ENCODE data around the gene STON2. TPM values are rescaled to one million over a fixed set of nuclear protein-coding genes. Genes with fewer than 3 reads are reported as not detected.

Gene STON2
- total RNA-seq, 1 donor from 2014 or later, result 60.4 TPM

- peaks cover 7% of the 10 kb centered on the region for H3K36me3 Mint-ChIP-seq
- H3K4me1 Mint-ChIP-seq, result peaks cover 14% of the 10 kb centered on the region
- H3K27me3 Mint-ChIP-seq (ENCODE audit: low read depth), result no peaks in the 10 kb centered on the region
- no peak overlapping the region for H3K27ac Mint-ChIP-seq
- TF ChIP-seq CTCF (IDR thresholded peaks at IDR 0.05; ENCODE audit: unreplicated experiment), result no peak
- no peak overlapping the region for H3K4me3 Mint-ChIP-seq
- no peaks in the 10 kb centered on the region for H3K9me3 Mint-ChIP-seq
- no peak for DNase-seq (ENCODE audit: low spot score in 2 of 2, unreplicated experiment in 2 of 2)
These were observed 11.8 kb downstream of the STON2 start for GRCh38 chr14:81388336-81388735.

GRCh38 chr14:81386290-81386745 is 13.8 kb downstream of the STON2 start:
- H3K27ac Mint-ChIP-seq, result no peak overlapping the region
- no peak for DNase-seq (ENCODE audit: low spot score in 2 of 2, unreplicated experiment in 2 of 2)
- TF ChIP-seq CTCF (IDR thresholded peaks at IDR 0.05; ENCODE audit: unreplicated experiment), result no peak
- H3K27me3 Mint-ChIP-seq (ENCODE audit: low read depth), result no peaks in the 10 kb centered on the region
- peaks cover 7% of the 10 kb centered on the region for H3K36me3 Mint-ChIP-seq
- no peaks in the 10 kb centered on the region for H3K9me3 Mint-ChIP-seq
- peaks cover 12% of the 10 kb centered on the region for H3K4me1 Mint-ChIP-seq
- H3K4me3 Mint-ChIP-seq, result no peak overlapping the region

- H3K4me3 Mint-ChIP-seq, result no peak overlapping the region
- H3K4me1 Mint-ChIP-seq, result peaks cover 12% of the 10 kb centered on the region
- no peak for DNase-seq (ENCODE audit: low spot score in 2 of 2, unreplicated experiment in 2 of 2)
- peaks cover 7% of the 10 kb centered on the region for H3K36me3 Mint-ChIP-seq
- no peak overlapping the region for H3K27ac Mint-ChIP-seq
- no peak for TF ChIP-seq CTCF (IDR thresholded peaks at IDR 0.05; ENCODE audit: unreplicated experiment)
- no peaks in the 10 kb centered on the region for H3K27me3 Mint-ChIP-seq (ENCODE audit: low read depth)
- no peaks in the 10 kb centered on the region for H3K9me3 Mint-ChIP-seq
These were observed 14.2 kb downstream of the STON2 start for GRCh38 chr14:81385886-81386285.

GRCh38 chr14:81385419-81385818 is 14.7 kb downstream of the STON2 start:
- Mint-ChIP-seq H3K4me1 (peaks cover 12% of the 10 kb centered on the region), H3K36me3 (peaks cover 7% of the 10 kb centered on the region), H3K27ac (no peak overlapping the region), H3K4me3 (no peak overlapping the region), H3K9me3 (peaks cover 2% of the 10 kb centered on the region), H3K27me3 (ENCODE audit: low read depth) (no peaks in the 10 kb centered on the region)
- no peak for DNase-seq (ENCODE audit: low spot score in 2 of 2, unreplicated experiment in 2 of 2)
- no peak for TF ChIP-seq CTCF (IDR thresholded peaks at IDR 0.05; ENCODE audit: unreplicated experiment)

GRCh38 chr14:81384900-81385299 is 15.2 kb downstream of the STON2 start:
- peaks cover 7% of the 10 kb centered on the region for H3K9me3 Mint-ChIP-seq
- no peak for DNase-seq (ENCODE audit: low spot score in 2 of 2, unreplicated experiment in 2 of 2)
- H3K4me3 Mint-ChIP-seq, result no peak overlapping the region
- H3K36me3 Mint-ChIP-seq, result peaks cover 7% of the 10 kb centered on the region
- TF ChIP-seq CTCF (IDR thresholded peaks at IDR 0.05; ENCODE audit: unreplicated experiment), result no peak
- no peak overlapping the region for H3K27ac Mint-ChIP-seq
- peaks cover 12% of the 10 kb centered on the region for H3K4me1 Mint-ChIP-seq
- H3K27me3 Mint-ChIP-seq (ENCODE audit: low read depth), result no peaks in the 10 kb centered on the region
